ENCODE data around the gene GNG2. TPM values are rescaled to one million over a fixed set of nuclear protein-coding genes. Genes with fewer than 3 reads are reported as not detected.
A peak's percentile ranks its signal among the peaks of the same experiment; 100 is the strongest.

GNG2 gene
- total and polyA plus RNA-seq, 9 of the 15 experiments (the other 6 are each of a cell fraction or from before 2014, with no cell fraction given), result 0.18 TPM; not detected in 8

GRCh38 chr14:51989293-51990234, 129.2 kb downstream of the GNG2 start, which contains the start of gene RTRAF (continued):
- TF ChIP-seq REST (IDR thresholded peaks at IDR 0.05; ENCODE audit: borderline replicate concordance) (no peak), REST (CRISPR knock-in tag; IDR thresholded peaks at IDR 0.05; ENCODE audit: low read depth) (no peak), ZC3H8 (IDR thresholded peaks at IDR 0.05) (no peak), SRSF7 (optimal IDR thresholded peaks at IDR 0.05; ENCODE audit: low read depth, low read length) (no peak), ILF3 (IDR thresholded peaks at IDR 0.05; ENCODE audit: borderline replicate concordance) (no peak), RBM15 (IDR thresholded peaks at IDR 0.05; ENCODE audit: insufficient read depth, low read length) (no peak), ZNF785 (CRISPR knock-in tag; IDR thresholded peaks at IDR 0.05) (no peak), POLR2B (IDR thresholded peaks at IDR 0.05; ENCODE audit: low read depth, partially characterized antibody) (no peak), KLF16 (IDR thresholded peaks at IDR 0.05) (no peak), SAP30 (IDR thresholded peaks at IDR 0.05; ENCODE audit: borderline replicate concordance, insufficient read depth, low read depth, low read length, poor library complexity, severe bottlenecking) (peak; percentile 75), TCF15 (CRISPR knock-in tag; IDR thresholded peaks at IDR 0.05) (no peak), TEAD4 (IDR thresholded peaks at IDR 0.05; ENCODE audit: low read length) (no peak), TEAD4 (CRISPR knock-in tag; IDR thresholded peaks at IDR 0.05; ENCODE audit: borderline replicate concordance) (no peak), ZNF384 (IDR thresholded peaks at IDR 0.05; ENCODE audit: low read depth, low read length) (no peak; the same call in 1 of the 2 replicates)
- TF ChIP-seq, protein P1, sequence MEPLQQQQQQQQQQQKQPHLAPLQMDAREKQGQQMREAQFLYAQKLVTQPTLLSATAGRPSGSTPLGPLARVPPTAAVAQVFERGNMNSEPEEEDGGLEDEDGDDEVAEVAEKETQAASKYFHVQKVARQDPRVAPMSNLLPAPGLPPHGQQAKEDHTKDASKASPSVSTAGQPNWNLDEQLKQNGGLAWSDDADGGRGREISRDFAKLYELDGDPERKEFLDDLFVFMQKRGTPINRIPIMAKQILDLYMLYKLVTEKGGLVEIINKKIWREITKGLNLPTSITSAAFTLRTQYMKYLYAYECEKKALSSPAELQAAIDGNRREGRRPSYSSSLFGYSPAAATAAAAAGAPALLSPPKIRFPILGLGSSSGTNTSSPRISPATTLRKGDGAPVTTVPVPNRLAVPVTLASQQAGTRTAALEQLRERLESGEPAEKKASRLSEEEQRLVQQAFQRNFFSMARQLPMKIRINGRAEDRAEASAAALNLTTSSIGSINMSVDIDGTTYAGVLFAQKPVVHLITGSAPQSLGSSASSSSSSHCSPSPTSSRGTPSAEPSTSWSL (CRISPR knock-in tag; IDR thresholded peaks at IDR 0.05; ENCODE audit: borderline replicate concordance), result no peak
- TF ChIP-seq, protein P2, sequence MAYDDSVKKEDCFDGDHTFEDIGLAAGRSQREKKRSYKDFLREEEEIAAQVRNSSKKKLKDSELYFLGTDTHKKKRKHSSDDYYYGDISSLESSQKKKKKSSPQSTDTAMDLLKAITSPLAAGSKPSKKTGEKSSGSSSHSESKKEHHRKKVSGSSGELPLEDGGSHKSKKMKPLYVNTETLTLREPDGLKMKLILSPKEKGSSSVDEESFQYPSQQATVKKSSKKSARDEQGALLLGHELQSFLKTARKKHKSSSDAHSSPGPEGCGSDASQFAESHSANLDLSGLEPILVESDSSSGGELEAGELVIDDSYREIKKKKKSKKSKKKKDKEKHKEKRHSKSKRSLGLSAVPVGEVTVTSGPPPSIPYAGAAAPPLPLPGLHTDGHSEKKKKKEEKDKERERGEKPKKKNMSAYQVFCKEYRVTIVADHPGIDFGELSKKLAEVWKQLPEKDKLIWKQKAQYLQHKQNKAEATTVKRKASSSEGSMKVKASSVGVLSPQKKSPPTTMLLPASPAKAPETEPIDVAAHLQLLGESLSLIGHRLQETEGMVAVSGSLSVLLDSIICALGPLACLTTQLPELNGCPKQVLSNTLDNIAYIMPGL (CRISPR knock-in tag; IDR thresholded peaks at IDR 0.05), result no peak
